HG03066 (cell line): ENCODE data around the gene LST1.
"Not testable (repeated sequence)": the region's sequence is repeated elsewhere in the genome, so short reads cannot be mapped to it uniquely, and the experiment has no call there.

Experiments used
- ATAC-seq: cut with Tn5 transposase; IDR thresholded peaks from one replicate; pipeline ENCODE4 v1.9.1; 2021; ENCODE audit warnings: low read depth; ENCODE audit not compliant: unreplicated experiment

The LST1 gene

DNA sequence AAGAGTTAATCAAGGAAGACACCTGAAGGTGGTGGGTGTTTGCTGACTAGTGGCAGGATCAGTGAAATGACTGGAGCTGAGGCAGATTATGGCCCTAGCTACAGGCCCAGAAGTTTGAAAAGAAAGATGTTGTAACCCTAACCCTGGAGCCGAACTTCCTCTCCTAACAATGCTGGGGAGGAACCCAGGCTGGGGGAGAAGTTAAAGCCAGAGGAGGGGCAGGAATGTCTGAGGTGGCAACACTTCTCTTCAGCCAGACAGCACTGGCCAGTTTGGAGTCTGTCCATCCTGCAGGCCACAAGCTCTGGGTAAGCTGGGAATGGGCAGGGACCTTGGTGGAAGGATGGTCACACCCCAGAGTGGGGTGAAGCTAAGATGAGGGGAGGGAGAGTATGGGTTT, at the start of gene LST1:
Gene LST1, plus strand, starts transcription at position 270 of the 400 bp plus-strand sequence. CDS start 1,023 bp downstream, outside the sequence.
- ATAC-seq, result no peak

DNA sequence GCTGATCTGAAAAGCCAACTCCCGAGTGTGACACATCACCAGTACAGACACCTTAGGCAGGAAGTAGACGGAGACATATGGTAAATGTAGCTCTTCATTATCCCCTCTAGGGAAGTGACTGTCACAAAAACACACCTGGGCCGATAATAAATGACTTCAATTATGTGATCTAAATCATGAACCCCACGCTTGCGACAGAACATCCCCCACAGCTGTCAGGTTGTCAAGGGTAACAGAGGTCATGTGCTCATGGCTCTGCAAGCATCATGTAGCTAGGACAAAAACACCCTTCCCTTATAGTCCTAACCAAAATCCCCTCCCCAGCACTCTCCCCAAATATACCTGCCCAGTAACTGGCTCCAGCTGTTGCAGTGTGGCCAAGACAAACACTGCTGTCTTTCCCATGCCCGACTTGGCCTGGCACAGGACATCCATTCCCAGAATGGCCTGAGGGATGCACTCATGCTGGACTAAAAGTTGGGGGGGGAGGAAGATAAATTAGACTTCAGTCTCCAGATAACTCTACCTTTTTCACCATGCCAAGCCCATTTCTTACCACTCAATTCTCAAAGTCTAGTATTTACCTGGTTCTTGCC, 47.2 kb upstream of the LST1 start:
- ATAC-seq, result no peak

DNA sequence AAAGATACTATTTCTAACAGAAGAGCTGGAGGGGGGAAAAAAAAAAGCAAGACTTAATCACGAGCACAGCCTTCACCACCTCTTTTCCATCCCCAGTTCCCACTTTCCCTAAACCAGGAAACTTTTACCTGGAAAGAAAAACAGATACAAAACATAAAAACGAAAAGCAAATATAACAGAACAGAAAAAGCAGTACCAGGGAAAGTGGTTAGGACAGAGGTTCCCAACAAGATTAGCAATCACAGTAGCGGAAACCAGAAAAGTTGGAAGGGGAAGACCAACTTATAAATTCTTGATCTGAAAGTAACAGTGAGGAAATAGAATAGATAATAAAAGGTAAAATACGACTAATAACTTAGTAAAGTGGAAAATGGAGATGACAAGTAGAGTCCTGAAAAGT, 45.4 kb upstream of the LST1 start:
- no peak for ATAC-seq

DNA sequence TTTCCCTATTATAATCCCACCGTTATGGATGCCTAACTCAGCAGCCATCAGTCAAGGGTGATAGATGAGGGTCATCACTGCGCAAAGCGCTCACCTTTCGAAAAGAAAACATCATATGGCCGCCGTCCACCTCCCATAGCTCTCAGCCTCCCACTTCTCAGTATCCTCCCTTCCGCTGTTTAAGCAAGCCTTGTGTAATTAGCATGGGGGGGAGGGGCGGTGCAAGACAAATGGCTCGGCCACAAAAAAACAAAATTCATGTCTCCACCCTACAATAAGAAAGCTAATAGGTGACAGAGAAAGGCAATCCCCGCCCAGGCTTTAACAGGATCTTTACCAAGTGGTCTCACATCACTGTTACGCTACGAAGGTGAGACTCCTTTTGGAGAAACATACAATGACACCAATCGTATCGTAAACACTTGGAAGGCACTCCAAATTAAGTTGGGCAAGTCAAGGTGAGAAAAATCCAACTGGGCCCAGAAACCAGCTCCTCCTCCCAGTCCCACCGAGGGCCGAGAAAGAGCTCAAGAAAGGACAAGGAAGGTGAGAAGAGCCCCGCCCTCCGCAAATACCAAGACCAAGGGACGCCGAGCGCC, 44.9 kb upstream of the LST1 start:
- ATAC-seq, result no peak

DNA sequence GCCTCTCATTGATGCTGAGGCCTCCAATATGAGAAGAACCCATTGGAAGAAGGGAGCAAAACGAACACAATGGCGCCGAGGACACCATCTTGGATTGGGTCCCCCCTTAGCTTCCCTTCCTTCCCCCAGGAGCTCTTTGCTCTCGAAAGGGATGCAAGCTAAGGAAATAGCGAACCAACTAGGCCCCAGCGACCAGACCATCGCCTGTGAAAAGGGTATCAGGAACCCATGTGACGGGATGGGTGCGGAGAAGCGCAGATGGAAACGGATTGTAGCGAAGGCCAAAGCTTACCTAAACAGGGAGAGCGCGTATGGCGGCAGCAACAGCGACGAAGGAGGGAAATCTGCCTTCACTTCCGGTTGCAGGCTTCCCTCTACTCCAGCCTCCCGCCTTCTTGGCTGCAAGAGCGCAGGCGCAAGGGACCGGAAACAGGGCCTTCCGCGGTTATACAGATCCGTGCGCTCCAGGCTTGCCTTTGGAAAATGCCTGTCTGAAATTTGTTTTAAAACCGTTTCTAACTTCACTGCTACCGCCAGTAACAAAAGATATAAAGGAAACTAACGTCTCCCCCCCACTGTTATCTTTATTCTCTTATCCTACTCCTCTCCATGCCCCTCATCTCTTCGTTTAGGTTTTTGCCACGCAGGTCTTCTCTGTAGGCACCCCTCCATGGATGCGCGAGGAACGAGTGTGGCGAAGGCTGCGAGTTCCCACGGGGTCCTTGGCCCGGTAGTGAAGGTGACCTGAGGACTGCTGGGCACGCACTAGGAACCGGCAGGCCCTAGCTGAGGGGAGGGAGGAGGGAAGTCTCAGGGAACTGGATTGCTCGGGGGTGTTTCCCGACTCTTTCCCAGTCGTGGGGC, 44.2 kb upstream of the LST1 start, which contains the start of gene DDX39B:
Gene DDX39B, minus strand, starts transcription at position 346 of the 864 bp plus-strand sequence. CDS start 1,471 bp downstream, outside the sequence.
- ATAC-seq, result peak; percentile 65

DNA sequence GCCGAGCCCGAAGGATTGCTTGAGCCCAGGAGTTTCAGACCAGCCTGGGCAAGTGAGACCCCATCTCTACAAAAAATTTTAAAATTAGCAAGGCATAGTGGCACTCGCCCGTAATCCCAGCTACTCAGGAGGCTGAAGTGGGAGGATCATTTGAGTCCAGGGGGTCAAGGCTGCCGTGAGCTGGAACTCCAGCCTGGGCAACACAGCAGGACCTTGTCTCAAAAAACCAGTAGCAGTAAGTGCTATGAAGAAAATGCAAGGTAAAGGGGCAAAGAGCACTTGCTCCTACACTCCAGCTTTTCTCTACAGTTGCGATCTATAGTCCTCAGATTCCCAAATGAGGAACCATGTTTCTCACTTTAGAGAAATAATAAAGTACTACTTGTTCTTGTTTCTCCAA, 42.4 kb upstream of the LST1 start:
- no peak for ATAC-seq

DNA sequence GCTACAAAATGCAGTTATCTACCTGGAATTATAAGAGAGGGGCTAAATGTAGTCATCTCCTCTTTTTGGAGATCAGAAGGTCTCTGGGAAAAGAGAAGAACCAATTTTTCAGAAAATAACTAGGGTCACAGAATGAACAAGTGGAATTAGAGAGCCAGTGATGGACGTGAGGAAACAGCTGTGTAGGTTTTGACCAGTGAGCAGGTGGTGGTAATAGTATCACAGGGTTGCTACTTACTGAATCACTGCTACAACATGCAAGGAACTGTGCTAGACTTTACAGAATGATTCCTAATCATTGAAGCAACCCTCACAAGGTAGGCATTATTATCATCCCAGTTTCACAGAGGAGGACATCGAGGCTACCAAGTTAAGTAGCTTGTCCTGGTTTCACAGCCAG, 41.4 kb upstream of the LST1 start:
- ATAC-seq, result no peak

DNA sequence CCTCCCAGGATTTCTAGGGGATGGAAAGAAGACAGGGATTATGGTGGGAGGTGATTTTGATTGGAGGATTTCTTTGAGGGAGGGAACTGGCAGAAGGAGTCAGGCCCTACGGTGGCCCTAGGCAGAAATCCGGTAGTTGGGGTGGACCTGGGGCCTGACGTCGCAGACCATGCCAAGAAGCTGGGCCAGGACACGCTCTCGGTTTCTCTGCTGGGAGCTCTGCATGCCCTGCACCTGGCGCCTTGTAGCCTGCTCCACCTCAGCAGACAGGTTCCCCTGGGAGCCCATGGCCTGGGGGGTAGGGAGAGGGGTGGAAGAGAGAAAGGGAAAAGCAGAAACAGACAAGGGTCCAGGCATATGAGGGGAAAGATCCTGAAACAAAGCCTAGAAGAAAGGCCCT, 40.8 kb upstream of the LST1 start:
- no peak for ATAC-seq

DNA sequence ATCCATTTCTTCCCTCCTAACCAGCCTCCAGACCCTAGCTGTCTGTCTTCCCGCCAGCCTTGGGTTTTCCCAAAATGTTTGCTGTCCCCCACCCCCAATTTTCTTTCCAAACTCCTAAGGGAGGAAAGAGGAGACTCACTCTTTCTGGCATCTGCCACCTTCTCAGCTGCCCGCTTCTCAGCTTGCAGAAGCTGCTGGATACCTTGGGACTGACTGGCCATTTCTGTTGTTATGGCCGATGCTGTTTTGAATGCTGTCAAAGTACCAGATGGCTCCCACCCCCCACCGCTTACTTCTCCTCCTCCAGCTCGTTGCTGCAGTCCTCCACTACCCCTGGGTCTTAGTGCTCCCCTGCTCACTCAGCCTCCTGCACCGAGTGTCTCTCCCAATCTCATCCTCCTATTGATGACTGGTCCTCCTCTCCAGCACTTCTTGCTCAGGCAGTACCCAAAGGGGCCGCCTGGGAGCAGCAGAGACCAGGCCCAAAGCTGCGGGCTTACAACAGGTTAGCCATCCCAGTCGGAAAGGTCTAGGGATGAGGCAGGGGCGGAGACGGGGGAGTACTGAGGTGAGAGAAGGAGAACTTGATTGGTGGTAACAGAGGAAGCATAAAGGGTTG, 39.6 kb upstream of the LST1 start, which contains the start of gene ATP6V1G2:
Gene ATP6V1G2, minus strand, starts transcription at position 270 of the 619 bp plus-strand sequence. Its CDS starts 49 bp downstream, at position 221.
- ATAC-seq, result no peak

DNA sequence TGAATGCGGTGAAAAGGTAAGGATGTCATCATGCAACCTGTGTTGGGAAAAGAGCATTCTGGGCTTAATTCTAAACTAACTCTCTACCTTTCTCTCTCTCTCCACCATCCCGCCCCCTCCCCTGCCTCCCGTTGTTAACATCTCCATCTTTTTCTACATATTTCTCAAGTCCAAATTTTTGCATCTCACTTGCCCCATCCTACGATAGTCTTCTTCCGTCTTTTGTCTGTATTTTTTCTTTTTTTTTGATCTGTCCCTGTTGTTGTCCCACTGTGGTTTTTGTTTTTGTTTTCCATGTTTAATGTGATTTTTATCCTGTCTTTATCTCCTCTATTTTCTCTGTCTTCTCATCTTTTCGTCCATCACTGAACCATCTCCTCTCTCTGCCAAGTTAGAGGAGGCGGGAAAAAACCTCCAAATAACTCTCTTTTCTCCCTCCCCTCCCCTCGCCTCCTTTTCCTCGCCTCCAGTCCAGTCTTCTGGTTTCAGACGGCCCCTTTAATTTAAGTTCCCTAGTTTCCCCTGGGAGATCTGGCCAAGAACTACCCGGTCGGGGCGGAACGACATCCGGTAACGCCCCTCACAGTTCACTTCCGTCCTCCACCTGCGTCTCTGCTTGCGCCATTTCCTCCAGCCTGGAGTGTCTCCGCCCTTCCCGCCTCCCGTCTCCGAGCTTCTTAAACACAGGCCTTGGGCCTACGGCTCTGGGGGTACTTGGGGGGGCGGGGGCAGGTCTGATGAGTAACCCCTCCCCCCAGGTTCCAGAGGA, 38.9 kb upstream of the LST1 start, which contains the start of gene NFKBIL1:
Gene NFKBIL1, plus strand, starts transcription at position 651 of the 769 bp plus-strand sequence. Its CDS starts 87 bp downstream, at position 738.
- peak; percentile 58 for ATAC-seq

DNA sequence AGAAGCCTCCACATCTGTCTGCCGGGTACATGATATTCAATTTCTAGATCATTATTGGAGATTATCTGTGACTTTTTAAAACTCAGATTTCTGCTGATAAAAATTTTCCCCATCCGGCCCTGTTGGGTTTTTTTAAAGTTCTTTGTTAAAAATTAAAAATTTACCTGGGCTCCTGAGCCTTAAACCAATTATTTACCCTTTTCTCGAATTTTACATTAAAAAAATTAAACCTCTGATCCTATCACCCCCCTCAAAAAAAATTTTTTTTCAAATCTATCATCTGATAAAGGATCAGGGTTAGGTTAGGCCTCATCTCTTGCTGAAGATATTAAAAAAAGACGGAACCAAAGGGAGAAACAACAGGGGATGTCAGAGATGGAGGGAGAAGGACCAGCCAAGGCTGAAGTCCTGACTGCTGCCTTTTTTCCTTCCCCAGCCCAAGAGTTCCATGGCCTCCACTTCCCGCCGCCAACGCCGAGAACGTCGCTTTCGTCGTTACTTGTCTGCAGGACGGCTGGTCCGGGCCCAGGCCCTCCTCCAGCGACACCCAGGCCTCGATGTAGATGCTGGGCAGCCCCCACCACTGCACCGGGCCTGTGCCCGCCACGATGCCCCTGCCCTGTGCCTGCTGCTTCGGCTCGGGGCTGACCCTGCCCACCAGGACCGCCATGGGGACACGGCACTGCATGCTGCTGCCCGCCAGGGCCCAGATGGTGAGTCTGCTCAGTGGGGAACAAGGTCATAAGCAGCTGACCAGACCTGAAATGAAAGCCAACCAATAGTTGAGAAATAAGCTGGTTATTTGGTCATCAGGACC, 38.1 kb upstream of the LST1 start:
- ATAC-seq, result no peak

DNA sequence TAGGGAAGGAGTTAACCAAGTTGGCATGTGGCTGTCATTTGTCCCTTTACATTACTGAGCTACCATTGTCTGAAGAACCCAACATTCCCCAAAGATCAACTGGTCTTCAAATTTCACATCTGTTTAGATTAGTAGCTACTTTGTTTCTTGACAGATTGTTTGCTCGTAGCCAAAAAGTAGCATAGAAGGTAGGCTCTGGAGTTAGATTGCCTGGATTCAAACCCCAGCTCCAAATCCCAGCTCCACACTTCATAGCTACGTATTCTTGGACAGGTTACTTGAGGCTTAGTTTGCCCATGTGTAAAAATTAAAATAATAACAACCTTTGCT, 37.6 kb upstream of the LST1 start:
- no peak for ATAC-seq

DNA sequence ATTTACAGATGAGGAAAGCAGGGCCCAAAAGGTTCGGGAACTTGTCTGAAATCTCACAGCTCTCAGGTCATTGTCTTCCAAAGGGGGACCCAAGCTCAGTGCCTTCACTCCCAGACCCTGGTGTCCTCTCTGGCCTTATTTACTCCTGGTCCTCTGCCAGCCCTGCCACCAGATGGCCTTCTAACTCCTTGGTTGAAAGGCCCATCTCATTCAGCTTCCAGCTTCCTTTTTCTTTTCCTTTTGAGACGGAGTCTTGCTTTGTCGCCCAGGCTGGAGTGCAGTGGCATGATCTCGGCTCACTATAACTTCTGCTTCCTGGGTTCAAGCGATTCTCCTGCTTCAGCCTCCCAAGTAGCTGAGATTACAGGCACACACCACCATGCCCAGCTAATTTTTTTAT, 34.7 kb upstream of the LST1 start:
- not testable (repeated sequence) for ATAC-seq

DNA sequence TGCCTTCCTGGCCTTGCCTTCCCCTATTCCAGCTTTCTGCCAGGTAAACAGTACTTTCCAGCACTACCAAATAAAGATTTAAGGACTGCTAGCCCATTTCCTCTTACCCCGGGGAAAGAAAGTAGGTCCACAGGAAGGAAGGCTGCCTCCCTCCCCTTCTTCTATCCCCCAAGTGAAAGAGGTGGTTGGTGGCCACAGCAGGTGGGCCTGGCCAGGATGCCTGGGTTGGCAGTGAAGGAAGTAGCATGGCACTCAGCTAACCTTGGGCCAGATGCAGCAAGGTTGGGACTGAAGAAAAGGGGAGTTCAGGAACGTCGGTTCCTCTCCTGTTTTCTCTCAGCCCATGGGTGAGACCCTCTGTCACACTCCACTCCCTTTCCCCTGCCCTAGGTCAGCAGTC, 29.8 kb upstream of the LST1 start:
- ATAC-seq, result no peak

DNA sequence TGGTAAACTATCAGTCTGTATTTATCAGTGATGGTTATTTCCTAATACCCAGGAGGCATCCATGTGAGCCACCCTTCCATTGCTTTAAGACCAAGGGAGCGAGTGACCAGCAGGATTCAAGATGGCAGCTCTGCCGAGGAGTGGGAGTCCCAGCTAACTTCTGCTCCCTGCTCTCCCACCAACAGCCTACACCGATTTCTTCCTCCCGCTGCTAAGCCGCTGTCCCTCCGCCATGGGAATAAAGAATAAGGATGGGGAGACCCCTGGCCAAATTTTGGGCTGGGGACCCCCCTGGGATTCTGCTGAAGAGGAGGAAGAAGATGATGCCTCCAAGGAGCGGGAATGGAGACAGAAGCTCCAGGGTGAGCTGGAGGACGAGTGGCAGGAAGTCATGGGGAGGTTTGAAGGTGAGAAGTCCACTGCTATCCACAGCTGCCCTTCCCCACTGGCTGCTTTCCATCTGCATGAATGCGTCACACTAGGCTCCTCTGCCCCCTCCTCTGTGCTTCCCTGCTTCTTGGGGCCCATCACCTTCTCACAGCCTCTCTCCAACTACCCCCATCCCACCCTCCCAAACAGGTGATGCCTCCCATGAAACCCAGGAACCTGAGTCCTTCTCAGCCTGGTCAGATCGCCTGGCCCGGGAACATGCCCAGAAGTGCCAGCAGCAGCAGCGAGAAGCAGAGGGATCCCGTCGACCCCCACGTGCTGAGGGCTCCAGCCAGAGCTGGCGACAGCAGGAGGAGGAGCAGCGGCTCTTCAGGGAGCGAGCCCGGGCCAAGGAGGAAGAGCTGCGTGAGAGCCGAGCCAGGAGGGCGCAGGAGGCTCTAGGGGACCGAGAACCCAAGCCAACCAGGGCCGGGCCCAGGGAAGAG, 28.4 kb upstream of the LST1 start:
- no peak for ATAC-seq

DNA sequence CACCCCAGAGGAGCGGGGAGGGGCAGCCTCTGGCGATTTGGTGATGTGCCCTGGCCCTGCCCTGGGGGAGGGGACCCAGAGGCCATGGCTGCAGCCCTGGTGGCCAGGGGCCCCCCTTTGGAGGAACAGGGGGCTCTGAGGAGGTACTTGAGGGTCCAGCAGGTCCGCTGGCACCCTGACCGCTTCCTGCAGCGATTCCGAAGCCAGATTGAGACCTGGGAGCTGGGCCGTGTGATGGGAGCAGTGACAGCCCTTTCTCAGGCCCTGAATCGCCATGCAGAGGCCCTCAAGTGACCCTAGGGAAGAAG, 27.8 kb upstream of the LST1 start:
- no peak for ATAC-seq

DNA sequence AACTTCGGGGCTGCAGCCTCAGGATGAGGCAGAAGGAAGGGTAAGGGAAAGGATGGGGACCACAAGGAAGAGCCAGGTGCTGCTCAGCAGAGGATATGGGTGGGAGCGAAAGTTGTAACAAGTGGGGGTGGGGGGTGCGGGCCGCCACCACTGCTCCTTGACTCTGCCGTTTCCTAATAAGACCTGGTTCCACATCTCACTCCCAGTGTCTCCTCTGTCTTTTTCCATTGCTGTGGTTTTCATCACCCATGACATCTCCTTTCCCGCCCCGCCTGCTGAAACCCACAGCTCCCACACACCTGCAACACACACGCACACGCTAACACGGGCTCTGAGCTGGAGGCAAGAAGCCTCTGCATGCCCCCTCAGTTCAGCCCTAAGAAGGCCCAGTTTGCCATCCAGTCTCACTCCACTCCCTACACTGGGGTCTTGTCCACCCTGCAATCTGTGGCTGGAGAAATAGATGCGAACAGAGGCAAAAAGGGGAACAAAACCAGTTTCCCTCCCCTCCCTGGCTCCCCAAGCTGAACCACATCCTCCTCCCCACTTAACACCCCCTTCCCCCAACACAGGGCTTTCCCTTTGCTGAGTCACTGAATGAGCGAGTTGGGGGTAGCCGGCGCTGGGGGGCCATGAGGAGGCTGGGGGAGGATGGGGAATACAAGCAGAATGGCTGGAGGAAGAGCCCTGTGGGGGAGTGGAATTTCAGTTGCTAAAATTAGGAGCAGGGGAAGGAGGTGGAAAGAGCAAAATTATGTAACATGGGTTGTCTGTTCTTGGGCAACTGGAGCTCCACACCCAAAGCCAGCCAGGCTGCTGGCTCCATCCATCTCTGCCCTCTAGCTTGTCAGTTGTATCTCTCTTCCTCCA, 27.2 kb upstream of the LST1 start:
- no peak for ATAC-seq

DNA sequence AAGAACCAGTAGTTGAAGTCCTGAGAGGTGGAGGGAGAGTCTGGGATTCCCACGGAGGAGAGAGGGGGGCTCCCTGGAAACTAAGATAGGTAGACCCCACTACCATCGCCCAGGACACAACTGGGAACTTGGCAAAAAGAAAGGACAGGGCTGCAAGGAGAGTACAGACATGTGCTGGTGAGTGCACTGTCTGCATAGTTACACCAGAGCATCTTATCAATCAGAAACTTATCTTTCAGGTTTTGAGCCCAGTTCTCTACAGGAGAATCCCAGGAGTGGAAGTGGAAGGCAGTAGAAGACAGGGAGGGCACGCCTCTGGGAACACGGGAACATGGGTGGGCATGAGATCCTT, 26.5 kb upstream of the LST1 start:
- ATAC-seq, result no peak
